WTC11 (cell line): ENCODE measurements around the gene WNK2. TPM values are rescaled to one million over a fixed set of nuclear protein-coding genes. Genes with fewer than 3 reads are reported as not detected.

Source experiments
- ATAC-seq: fragments of 200-7000 bp; cut with Tn5 transposase; 2 replicates; pipeline ENCODE4 v1.10.0; 2021; ENCODE audit warnings: mild to moderate bottlenecking, moderate library complexity
- CTCF ChIA-PET: fragments of 300-600 bp; sonication (Branson Sonifier 250); formaldehyde crosslinking; loops from one replicate; lab custom pipeline; 2021; ENCODE audit warnings: antibody characterized with exemption; lab: Charles Lee
- POLR2A ChIA-PET: fragments of 350-600 bp; sonication (Branson Sonifier 250); formaldehyde crosslinking; loops from one replicate; lab custom pipeline; 2021; ENCODE audit warnings: antibody characterized with exemption; lab: Charles Lee
- DNase-seq: peaks from one replicate; pipeline ENCODE4 v3.0.0; 2021; ENCODE audit warnings: low spot score
- H3K27ac Mint-ChIP-seq: 2 replicates; pipeline ENCODE4 v1.8.0; 2021; ENCODE audit warnings: mixed read lengths
- H3K27me3 Mint-ChIP-seq: 2 replicates; pipeline ENCODE4 v1.8.0; 2021; ENCODE audit warnings: low read depth, mild to moderate bottlenecking, moderate library complexity, mixed read lengths
- H3K36me3 Mint-ChIP-seq: 2 replicates; pipeline ENCODE4 v1.8.0; 2021; ENCODE audit warnings: mixed read lengths
- H3K4me1 Mint-ChIP-seq: 2 replicates; pipeline ENCODE4 v1.8.0; 2022; ENCODE audit warnings: mixed read lengths
- H3K4me3 Mint-ChIP-seq: 2 replicates; pipeline ENCODE4 v1.8.0; 2021; ENCODE audit warnings: mild to moderate bottlenecking, moderate library complexity, mixed read lengths
- H3K9me3 Mint-ChIP-seq: 2 replicates; pipeline ENCODE4 v1.8.0; 2021; ENCODE audit warnings: mixed read lengths
- ATF1 ChIP-seq: sonication (generic); formaldehyde crosslinking; IDR thresholded peaks from 2 replicates; pipeline ENCODE4 v1.8.1; 2023; ENCODE audit warnings: mild to moderate bottlenecking, moderate library complexity, missing genetic modification reagents
- ATF3 ChIP-seq: sonication (generic); formaldehyde crosslinking; conservative IDR thresholded peaks from 2 replicates; pipeline ENCODE4 v1.8.1; 2022; ENCODE audit warnings: mild to moderate bottlenecking, missing genetic modification reagents
- CDX4 ChIP-seq: fragments of 250-450 bp; sonication (Bioruptor Pico); IDR thresholded peaks from 2 replicates; pipeline ENCODE4 v1.9.0; 2021; ENCODE audit warnings: moderate library complexity, mild to moderate bottlenecking, inconsistent platforms, borderline replicate concordance
- GABPB1 ChIP-seq: sonication (generic); formaldehyde crosslinking; IDR thresholded peaks from 2 replicates; pipeline ENCODE4 v1.8.1; 2023; ENCODE audit warnings: mild to moderate bottlenecking, missing genetic modification reagents
- GRHL2 ChIP-seq: fragments of 250-450 bp; sonication (Bioruptor Pico); IDR thresholded peaks from 2 replicates; pipeline ENCODE4 v1.8.0; 2022; ENCODE audit warnings: mild to moderate bottlenecking, moderate library complexity; ENCODE audit not compliant: insufficient replicate concordance, severe bottlenecking
- GTF2I ChIP-seq: fragments of 250-450 bp; sonication (Bioruptor Pico); conservative IDR thresholded peaks from 2 replicates; pipeline ENCODE4 v1.4.0; 2021; ENCODE audit warnings: mild to moderate bottlenecking
- HMGA2 ChIP-seq: fragments of 250-450 bp; sonication (Bioruptor Pico); IDR thresholded peaks from 2 replicates; pipeline ENCODE4 v1.4.0; 2021; ENCODE audit warnings: mild to moderate bottlenecking, moderate library complexity
- KAT7 ChIP-seq: sonication (generic); formaldehyde crosslinking; IDR thresholded peaks from 2 replicates; pipeline ENCODE4 v1.8.1; 2023; ENCODE audit warnings: missing genetic modification reagents, mild to moderate bottlenecking, borderline replicate concordance
- MXD4 ChIP-seq: fragments of 250-450 bp; sonication (Bioruptor Pico); IDR thresholded peaks from 2 replicates; pipeline ENCODE4 v1.8.0; 2021; ENCODE audit warnings: mild to moderate bottlenecking, moderate library complexity, borderline replicate concordance
- NFE2L1 ChIP-seq: sonication (generic); formaldehyde crosslinking; IDR thresholded peaks from 2 replicates; pipeline ENCODE4 v1.8.1; 2023; ENCODE audit warnings: missing genetic modification reagents
- NR2C2 ChIP-seq: sonication (generic); formaldehyde crosslinking; IDR thresholded peaks from 2 replicates; pipeline ENCODE4 v1.8.0; 2022; ENCODE audit warnings: mild to moderate bottlenecking, missing genetic modification reagents
- PRDM15 ChIP-seq: sonication (generic); formaldehyde crosslinking; IDR thresholded peaks from 2 replicates; pipeline ENCODE4 v1.8.0; 2022; ENCODE audit warnings: missing genetic modification reagents
- SMAD4 ChIP-seq: sonication (generic); formaldehyde crosslinking; IDR thresholded peaks from 2 replicates; pipeline ENCODE4 v1.8.0; 2022; ENCODE audit warnings: mild to moderate bottlenecking, missing genetic modification reagents
- TEAD4 ChIP-seq: sonication (generic); formaldehyde crosslinking; IDR thresholded peaks from 2 replicates; pipeline ENCODE4 v1.8.0; 2022; ENCODE audit warnings: mild to moderate bottlenecking, missing genetic modification reagents
- ZBTB21 ChIP-seq: sonication (generic); formaldehyde crosslinking; IDR thresholded peaks from 2 replicates; pipeline ENCODE4 v1.8.1; 2023; ENCODE audit warnings: mild to moderate bottlenecking, missing genetic modification reagents, borderline replicate concordance
- ZMAT4 ChIP-seq: fragments of 250-450 bp; sonication (Bioruptor Pico); IDR thresholded peaks from 2 replicates; pipeline ENCODE4 v1.9.0; 2021; ENCODE audit warnings: mild to moderate bottlenecking
- ZNF121 ChIP-seq: sonication (generic); formaldehyde crosslinking; IDR thresholded peaks from 2 replicates; pipeline ENCODE4 v1.8.0; 2023; ENCODE audit warnings: missing genetic modification reagents
- ZNF138 ChIP-seq: sonication (generic); formaldehyde crosslinking; conservative IDR thresholded peaks from 2 replicates; pipeline ENCODE4 v1.8.1; 2022; ENCODE audit warnings: mild to moderate bottlenecking, moderate library complexity, missing genetic modification reagents
- ZNF396 ChIP-seq: fragments of 250-450 bp; sonication (Bioruptor Pico); IDR thresholded peaks from 2 replicates; pipeline ENCODE4 v1.8.0; 2021; ENCODE audit warnings: mild to moderate bottlenecking, moderate library complexity, borderline replicate concordance
- ZNF671 ChIP-seq: fragments of 250-450 bp; sonication (Bioruptor Pico); IDR thresholded peaks from 2 replicates; pipeline ENCODE4 v1.8.0; 2021; ENCODE audit warnings: mild to moderate bottlenecking
- total RNA-seq: library from RNA; stranded (reverse); gene quantifications from 3 replicates; pipeline ENCODE4 v1.2.3, GENCODE V29; 2021
- TF ChIP-seq, protein P1 (sequence below): sonication (generic); formaldehyde crosslinking; IDR thresholded peaks from 2 replicates; pipeline ENCODE4 v1.8.0; 2023; ENCODE audit warnings: mild to moderate bottlenecking, missing genetic modification reagents
- TF ChIP-seq, protein P2 (sequence below): sonication (generic); formaldehyde crosslinking; IDR thresholded peaks from 2 replicates; pipeline ENCODE4 v1.8.1; 2023; ENCODE audit warnings: mild to moderate bottlenecking, moderate library complexity, missing genetic modification reagents

Gene WNK2
- total RNA-seq, 1 experiment from 2014 or later: 120 TPM

DNA sequence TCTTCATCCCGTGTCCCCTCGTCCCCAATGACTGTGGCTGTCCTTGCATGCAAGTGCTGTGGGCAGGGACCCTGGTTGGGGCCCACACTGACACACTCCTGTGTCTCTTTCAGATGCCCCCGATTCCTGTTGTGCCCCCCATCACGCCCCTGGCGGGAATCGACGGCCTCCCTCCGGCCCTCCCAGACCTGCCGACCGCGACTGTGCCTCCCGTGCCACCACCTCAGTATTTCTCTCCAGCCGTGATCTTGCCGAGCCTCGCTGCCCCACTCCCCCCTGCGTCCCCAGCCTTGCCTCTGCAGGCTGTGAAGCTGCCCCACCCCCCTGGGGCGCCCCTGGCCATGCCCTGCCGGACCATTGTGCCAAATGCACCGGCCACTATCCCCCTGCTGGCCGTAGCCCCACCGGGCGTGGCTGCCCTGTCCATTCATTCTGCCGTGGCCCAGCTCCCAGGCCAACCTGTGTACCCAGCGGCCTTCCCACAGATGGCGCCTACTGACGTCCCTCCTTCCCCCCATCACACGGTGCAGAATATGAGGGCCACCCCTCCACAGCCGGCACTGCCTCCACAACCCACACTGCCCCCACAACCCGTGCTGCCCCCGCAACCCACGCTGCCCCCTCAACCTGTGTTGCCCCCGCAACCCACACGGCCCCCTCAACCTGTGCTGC lies 75.0 kb downstream of the WNK2 start:
- peak; percentile 10 for DNase-seq
- H3K4me3 Mint-ChIP-seq: no peak overlapping the region
- H3K9me3 Mint-ChIP-seq: no peaks in the 10 kb centered on the region
- H3K27me3 Mint-ChIP-seq: no peaks in the 10 kb centered on the region
- POLR2A ChIA-PET: no interaction called here
- H3K4me1 Mint-ChIP-seq: no peaks in the 10 kb centered on the region
- no peak for ATAC-seq
- TF ChIP-seq HMGA2 (no peak), ATF3 (CRISPR knock-in tag) (no peak), NFE2L1 (no peak), ATF1 (CRISPR knock-in tag) (no peak), GTF2I (CRISPR knock-in tag) (no peak), TEAD4 (CRISPR knock-in tag) (no peak), NR2C2 (CRISPR knock-in tag) (no peak), GABPB1 (CRISPR knock-in tag) (no peak), GRHL2 (CRISPR knock-in tag) (no peak), PRDM15 (no peak), ZNF121 (CRISPR knock-in tag) (no peak), ZMAT4 (CRISPR knock-in tag) (no peak)
- TF ChIP-seq, all 79 proteins: peak for 0
- Mint-ChIP-seq H3K27ac (no peak overlapping the region), H3K36me3 (peaks cover 8% of the 10 kb centered on the region; the same call in 1 of the 2 replicates)
- CTCF ChIA-PET: interaction anchor here (0.6 kb wide), 1 partner anchor 95 kb away, joined by 3 read pairs; no protein-coding TSS in a partner anchor

- ATAC-seq: no peak
- Mint-ChIP-seq H3K27ac (no peak overlapping the region), H3K4me3 (no peak overlapping the region), H3K36me3 (peaks cover 11% of the 10 kb centered on the region; the same call in 1 of the 2 replicates), H3K4me1 (no peaks in the 10 kb centered on the region), H3K27me3 (no peaks in the 10 kb centered on the region), H3K9me3 (no peaks in the 10 kb centered on the region)
- no peak for DNase-seq
- TF ChIP-seq ZNF138 (CRISPR knock-in tag) (no peak), ATF3 (CRISPR knock-in tag) (no peak), KAT7 (CRISPR knock-in tag) (no peak), CDX4 (CRISPR knock-in tag) (no peak), TEAD4 (CRISPR knock-in tag) (no peak), ZBTB21 (CRISPR knock-in tag) (no peak), ZNF671 (CRISPR knock-in tag) (no peak), ZNF396 (no peak), SMAD4 (no peak), MXD4 (no peak)
- TF ChIP-seq, protein P1, sequence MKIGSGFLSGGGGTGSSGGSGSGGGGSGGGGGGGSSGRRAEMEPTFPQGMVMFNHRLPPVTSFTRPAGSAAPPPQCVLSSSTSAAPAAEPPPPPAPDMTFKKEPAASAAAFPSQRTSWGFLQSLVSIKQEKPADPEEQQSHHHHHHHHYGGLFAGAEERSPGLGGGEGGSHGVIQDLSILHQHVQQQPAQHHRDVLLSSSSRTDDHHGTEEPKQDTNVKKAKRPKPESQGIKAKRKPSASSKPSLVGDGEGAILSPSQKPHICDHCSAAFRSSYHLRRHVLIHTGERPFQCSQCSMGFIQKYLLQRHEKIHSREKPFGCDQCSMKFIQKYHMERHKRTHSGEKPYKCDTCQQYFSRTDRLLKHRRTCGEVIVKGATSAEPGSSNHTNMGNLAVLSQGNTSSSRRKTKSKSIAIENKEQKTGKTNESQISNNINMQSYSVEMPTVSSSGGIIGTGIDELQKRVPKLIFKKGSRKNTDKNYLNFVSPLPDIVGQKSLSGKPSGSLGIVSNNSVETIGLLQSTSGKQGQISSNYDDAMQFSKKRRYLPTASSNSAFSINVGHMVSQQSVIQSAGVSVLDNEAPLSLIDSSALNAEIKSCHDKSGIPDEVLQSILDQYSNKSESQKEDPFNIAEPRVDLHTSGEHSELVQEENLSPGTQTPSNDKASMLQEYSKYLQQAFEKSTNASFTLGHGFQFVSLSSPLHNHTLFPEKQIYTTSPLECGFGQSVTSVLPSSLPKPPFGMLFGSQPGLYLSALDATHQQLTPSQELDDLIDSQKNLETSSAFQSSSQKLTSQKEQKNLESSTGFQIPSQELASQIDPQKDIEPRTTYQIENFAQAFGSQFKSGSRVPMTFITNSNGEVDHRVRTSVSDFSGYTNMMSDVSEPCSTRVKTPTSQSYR (CRISPR knock-in tag): no peak
- TF ChIP-seq, protein P2, sequence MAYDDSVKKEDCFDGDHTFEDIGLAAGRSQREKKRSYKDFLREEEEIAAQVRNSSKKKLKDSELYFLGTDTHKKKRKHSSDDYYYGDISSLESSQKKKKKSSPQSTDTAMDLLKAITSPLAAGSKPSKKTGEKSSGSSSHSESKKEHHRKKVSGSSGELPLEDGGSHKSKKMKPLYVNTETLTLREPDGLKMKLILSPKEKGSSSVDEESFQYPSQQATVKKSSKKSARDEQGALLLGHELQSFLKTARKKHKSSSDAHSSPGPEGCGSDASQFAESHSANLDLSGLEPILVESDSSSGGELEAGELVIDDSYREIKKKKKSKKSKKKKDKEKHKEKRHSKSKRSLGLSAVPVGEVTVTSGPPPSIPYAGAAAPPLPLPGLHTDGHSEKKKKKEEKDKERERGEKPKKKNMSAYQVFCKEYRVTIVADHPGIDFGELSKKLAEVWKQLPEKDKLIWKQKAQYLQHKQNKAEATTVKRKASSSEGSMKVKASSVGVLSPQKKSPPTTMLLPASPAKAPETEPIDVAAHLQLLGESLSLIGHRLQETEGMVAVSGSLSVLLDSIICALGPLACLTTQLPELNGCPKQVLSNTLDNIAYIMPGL (CRISPR knock-in tag): no peak
- POLR2A ChIA-PET: no interaction called here
- CTCF ChIA-PET: interaction anchor here (0.6 kb wide), 1 partner anchor 95 kb away, joined by 3 read pairs; no protein-coding TSS in a partner anchor
Measured at GRCh38 chr9:93259490-93260262, 75.7 kb downstream of the WNK2 start.
